ENCODE data around the gene CDH23.

The CDH23 gene

DNA sequence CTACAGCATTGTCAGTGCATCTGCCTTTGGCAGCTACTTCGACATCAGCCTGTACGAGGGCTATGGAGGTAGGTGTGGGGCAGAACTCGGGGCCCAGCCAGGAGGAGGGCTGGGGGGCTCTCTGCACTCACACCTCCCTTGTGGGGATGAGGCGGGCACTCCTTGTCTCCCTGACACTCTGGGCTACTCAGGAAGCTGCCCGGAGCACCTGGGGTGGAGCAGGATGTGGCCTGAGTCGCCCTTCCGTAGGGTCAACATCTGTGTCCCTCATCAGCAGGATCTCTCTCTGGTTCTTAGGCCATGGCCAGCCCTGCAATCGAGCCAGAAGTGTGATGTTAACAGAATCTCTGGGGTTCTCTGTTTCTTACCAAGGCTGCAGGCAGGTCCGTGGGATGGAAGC lies 282.7 kb downstream of the CDH23 start:
- Histone ChIP-seq H3K9ac (ENCODE audit: low read length) (no peak overlapping the region), H3K4me2 (ENCODE audit: low read depth, low read length) (no peak overlapping the region)
- TF ChIP-seq EZH2phosphoT487 (IDR thresholded peaks at IDR 0.05; ENCODE audit: low read length) (no peak), EZH2 (optimal IDR thresholded peaks at IDR 0.05; ENCODE audit: low read depth, low read length) (no peak)
- TF ChIP-seq, protein P1, sequence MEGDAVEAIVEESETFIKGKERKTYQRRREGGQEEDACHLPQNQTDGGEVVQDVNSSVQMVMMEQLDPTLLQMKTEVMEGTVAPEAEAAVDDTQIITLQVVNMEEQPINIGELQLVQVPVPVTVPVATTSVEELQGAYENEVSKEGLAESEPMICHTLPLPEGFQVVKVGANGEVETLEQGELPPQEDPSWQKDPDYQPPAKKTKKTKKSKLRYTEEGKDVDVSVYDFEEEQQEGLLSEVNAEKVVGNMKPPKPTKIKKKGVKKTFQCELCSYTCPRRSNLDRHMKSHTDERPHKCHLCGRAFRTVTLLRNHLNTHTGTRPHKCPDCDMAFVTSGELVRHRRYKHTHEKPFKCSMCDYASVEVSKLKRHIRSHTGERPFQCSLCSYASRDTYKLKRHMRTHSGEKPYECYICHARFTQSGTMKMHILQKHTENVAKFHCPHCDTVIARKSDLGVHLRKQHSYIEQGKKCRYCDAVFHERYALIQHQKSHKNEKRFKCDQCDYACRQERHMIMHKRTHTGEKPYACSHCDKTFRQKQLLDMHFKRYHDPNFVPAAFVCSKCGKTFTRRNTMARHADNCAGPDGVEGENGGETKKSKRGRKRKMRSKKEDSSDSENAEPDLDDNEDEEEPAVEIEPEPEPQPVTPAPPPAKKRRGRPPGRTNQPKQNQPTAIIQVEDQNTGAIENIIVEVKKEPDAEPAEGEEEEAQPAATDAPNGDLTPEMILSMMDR (IDR thresholded peaks at IDR 0.05; ENCODE audit: low read length), result no peak

DNA sequence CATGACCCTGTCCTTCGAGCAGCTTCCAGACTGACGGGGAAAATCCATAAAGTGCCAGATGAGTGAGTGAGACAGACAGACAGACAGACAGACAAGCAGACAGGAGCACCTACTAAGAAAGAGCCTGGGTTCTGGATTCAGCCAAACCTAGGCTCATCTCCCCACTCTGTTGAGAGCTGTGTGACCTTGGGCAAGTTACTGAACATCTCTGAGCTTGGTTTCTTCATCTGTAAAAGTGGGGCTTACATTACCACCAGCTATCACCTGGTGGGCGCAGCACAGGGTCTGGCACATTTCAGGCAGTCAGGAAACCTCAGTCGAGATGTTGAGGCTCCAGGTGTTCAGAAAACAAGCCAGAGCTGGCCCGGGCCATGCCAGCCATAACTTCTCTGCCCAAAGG lies 285.3 kb downstream of the CDH23 start:
- Histone ChIP-seq H3K79me2 (ENCODE audit: low read length) (no peaks in the 10 kb centered on the region), H2AFZ (ENCODE audit: low read length) (no peak overlapping the region), H3K9ac (ENCODE audit: low read length) (no peak overlapping the region), H4K20me1 (ENCODE audit: insufficient read depth, low read length) (no peaks in the 10 kb centered on the region), H3K9me2 (replicated peaks; ENCODE audit: insufficient read depth, low read length) (no peaks in the 10 kb centered on the region), H3K4me2 (ENCODE audit: low read depth, low read length) (no peak overlapping the region), H3K4me3 (ENCODE audit: low read length) (no peak overlapping the region), H3K36me3 (replicated peaks; ENCODE audit: insufficient read depth, low read length) (no peaks in the 10 kb centered on the region), H3K27me3 (replicated peaks; ENCODE audit: insufficient read depth, low read length) (peaks cover 33% of the 10 kb centered on the region), H3K4me1 (ENCODE audit: low read length) (no peaks in the 10 kb centered on the region), H3F3A (ENCODE audit: insufficient read depth, low read length) (no peaks in the 10 kb centered on the region), H3K27ac (ENCODE audit: low read length) (no peak overlapping the region), H3K9me3 (replicated peaks; ENCODE audit: insufficient read depth, low read length) (no peaks in the 10 kb centered on the region)
- DNase-seq, result no peak
- TF ChIP-seq EZH2phosphoT487 (IDR thresholded peaks at IDR 0.05; ENCODE audit: low read length) (no peak), EZH2 (optimal IDR thresholded peaks at IDR 0.05; ENCODE audit: low read depth, low read length) (no peak)
- TF ChIP-seq, protein P1 (IDR thresholded peaks at IDR 0.05; ENCODE audit: low read length), result no peak

More for the DNA sequence above, 282.7 kb downstream of the CDH23 start:
- Histone ChIP-seq H3K4me1 (ENCODE audit: low read length) (no peaks in the 10 kb centered on the region), H3K4me3 (ENCODE audit: low read length) (no peak overlapping the region), H3K27ac (ENCODE audit: low read length) (no peak overlapping the region), H3K79me2 (ENCODE audit: low read length) (no peaks in the 10 kb centered on the region), H3K36me3 (replicated peaks; ENCODE audit: insufficient read depth, low read length) (no peaks in the 10 kb centered on the region), H3F3A (ENCODE audit: insufficient read depth, low read length) (no peaks in the 10 kb centered on the region), H3K27me3 (replicated peaks; ENCODE audit: insufficient read depth, low read length) (peaks cover 29% of the 10 kb centered on the region), H4K20me1 (ENCODE audit: insufficient read depth, low read length) (no peaks in the 10 kb centered on the region), H3K9me2 (replicated peaks; ENCODE audit: insufficient read depth, low read length) (no peaks in the 10 kb centered on the region), H3K9me3 (replicated peaks; ENCODE audit: insufficient read depth, low read length) (no peaks in the 10 kb centered on the region), H2AFZ (ENCODE audit: low read length) (no peak overlapping the region)
- DNase-seq, result no peak

DNA sequence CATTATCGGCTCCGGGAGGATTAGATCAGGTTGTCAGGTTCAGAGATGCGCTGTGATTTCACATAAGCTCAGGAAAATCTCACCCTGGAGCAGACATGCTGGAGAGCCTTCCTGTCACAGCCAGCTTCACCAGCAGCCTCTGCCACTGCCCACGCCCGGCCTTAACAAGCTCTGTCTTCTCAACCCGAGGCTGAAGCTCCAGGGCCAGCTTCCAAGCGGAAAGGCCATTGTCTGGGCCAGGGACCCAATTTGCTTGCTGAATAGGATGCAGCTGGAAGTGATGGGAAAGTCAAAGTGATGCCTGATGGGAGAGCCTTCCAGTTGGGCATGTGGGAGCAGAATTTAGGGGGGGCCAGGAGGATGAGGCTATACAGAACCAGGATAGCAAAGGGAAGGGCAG lies 286.6 kb downstream of the CDH23 start:
- Histone ChIP-seq H3K9me3 (replicated peaks; ENCODE audit: insufficient read depth, low read length) (no peaks in the 10 kb centered on the region), H2AFZ (ENCODE audit: low read length) (no peak overlapping the region), H3K9ac (ENCODE audit: low read length) (no peak overlapping the region), H3K9me2 (replicated peaks; ENCODE audit: insufficient read depth, low read length) (no peaks in the 10 kb centered on the region), H3K79me2 (ENCODE audit: low read length) (no peaks in the 10 kb centered on the region), H3F3A (ENCODE audit: insufficient read depth, low read length) (no peaks in the 10 kb centered on the region), H3K27me3 (replicated peaks; ENCODE audit: insufficient read depth, low read length) (peaks cover 27% of the 10 kb centered on the region), H3K4me3 (ENCODE audit: low read length) (no peak overlapping the region), H4K20me1 (ENCODE audit: insufficient read depth, low read length) (no peaks in the 10 kb centered on the region), H3K4me2 (ENCODE audit: low read depth, low read length) (no peak overlapping the region), H3K36me3 (replicated peaks; ENCODE audit: insufficient read depth, low read length) (no peaks in the 10 kb centered on the region), H3K4me1 (ENCODE audit: low read length) (no peaks in the 10 kb centered on the region), H3K27ac (ENCODE audit: low read length) (no peak overlapping the region)
- TF ChIP-seq EZH2phosphoT487 (IDR thresholded peaks at IDR 0.05; ENCODE audit: low read length) (no peak), EZH2 (optimal IDR thresholded peaks at IDR 0.05; ENCODE audit: low read depth, low read length) (no peak)
- TF ChIP-seq, protein P1 (IDR thresholded peaks at IDR 0.05; ENCODE audit: low read length), result no peak
- DNase-seq, result no peak

Data from MM.1S (cell line).